ENCODE data around the gene BDH2. TPM values are rescaled to one million over a fixed set of nuclear protein-coding genes. Genes with fewer than 3 reads are reported as not detected.

The BDH2 gene
- total RNA-seq, 1 experiment from 2014 or later, result 40.2 TPM

- H3K27ac Mint-ChIP-seq, result no peak overlapping the region
- H3K9ac ChIP-seq (ENCODE audit: extremely low read depth, insufficient read length, low read length), result no peak overlapping the region
These were observed 4.6 kb downstream of the BDH2 start for GRCh38 chr4:103095080-103095479.

More at GRCh38 chr4:103095080-103095479, 4.6 kb downstream of the BDH2 start:
- Histone ChIP-seq H3K4me2 (ENCODE audit: insufficient read depth, insufficient read length, low read length) (no peak overlapping the region), H3K27ac (ENCODE audit: insufficient read length, low read depth, low read length) (no peak overlapping the region), H3K23me2 (ENCODE audit: insufficient read length, low read depth, low read length, poor library complexity, severe bottlenecking) (no peaks in the 10 kb centered on the region), H3K79me1 (ENCODE audit: insufficient read depth, low read depth, low read length, poor library complexity, severe bottlenecking) (no peaks in the 10 kb centered on the region), H4K91ac (ENCODE audit: insufficient read length, low read depth, low read length) (no peak overlapping the region), H3K4me1 (ENCODE audit: insufficient read depth, low read length) (0 out of 2 replicates have a peak, but pooled peaks cover 3% of the 10 kb centered on the region), H2BK20ac (ENCODE audit: low read depth, low read length, poor library complexity, severe bottlenecking) (no peak overlapping the region), H2AK5ac (ENCODE audit: insufficient read length, low read length) (no peak overlapping the region), H3K79me2 (ENCODE audit: insufficient read depth, low read length) (no peaks in the 10 kb centered on the region), H3K27me3 (ENCODE audit: insufficient read depth, low read length) (no peaks in the 10 kb centered on the region), H2BK15ac (ENCODE audit: low read depth, low read length) (no peak overlapping the region), H2BK5ac (ENCODE audit: insufficient read length, low read length) (no peak overlapping the region), H4K20me1 (ENCODE audit: control insufficient read depth, insufficient read depth, insufficient read length) (no peaks in the 10 kb centered on the region), H3K9me3 (ENCODE audit: control insufficient read depth, low read depth, low read length) (no peaks in the 10 kb centered on the region), H3T11ph (ENCODE audit: low read length) (no peak overlapping the region), H2BK12ac (ENCODE audit: insufficient read length, low read depth, low read length) (no peak overlapping the region), H2AFZ (ENCODE audit: low read length) (no peak overlapping the region), H4K8ac (replicated peaks; ENCODE audit: insufficient read length, low read depth, low read length) (no peak overlapping the region), H3K23ac (ENCODE audit: insufficient read length, low read depth, low read length) (no peak overlapping the region), H4K5ac (ENCODE audit: insufficient read length, low read depth, low read length) (no peak overlapping the region), H3K56ac (ENCODE audit: insufficient read length, low read depth, low read length) (no peak overlapping the region), H3K14ac (ENCODE audit: insufficient read depth, low read length) (no peak overlapping the region), H2BK120ac (ENCODE audit: low read depth, low read length, poor library complexity, severe bottlenecking) (no peak overlapping the region), H3K18ac (ENCODE audit: insufficient read length, low read depth, low read length) (no peak overlapping the region), H3K4ac (ENCODE audit: low read depth, low read length) (no peak overlapping the region)
- Mint-ChIP-seq H3K27me3 (ENCODE audit: low read depth) (no peaks in the 10 kb centered on the region), H3K36me3 (ENCODE audit: insufficient read depth in 1 of 3, low read depth in 3 of 3) (peaks cover 7 to 17% (median 14%) of the 10 kb centered on the region in 3 experiments; a peak in 6 of 7 replicates), H3K4me3 (no peak overlapping the region), H3K4me1 (peaks cover 15 to 16% of the 10 kb centered on the region in 2 experiments), H3K9me3 (no peaks in the 10 kb centered on the region)
- TF ChIP-seq CTCF (conservative IDR thresholded peaks at IDR 0.05), result no peak
- no CpG with 5 or more reads among the region's 3 CpGs for WGBS (ENCODE audit: extremely low coverage, insufficient read length, low lambda C conversion rate)
- no peak for DNase-seq

All from H9 (cell line).